Stimulated activated CD4-positive, alpha-beta T cell treated with anti-CD3 and anti-CD28 coated beads, Interleukin-12 subunit alpha, Interleukin-12 subunit beta, amount 100 ng/mL, for 4 hours (primary cell): ENCODE data around the gene B3GAT2.

ENCODE experiments used
- DNase-seq: peaks from one replicate; pipeline ENCODE4 v3.0.0-alpha.2; 2020

B3GAT2 gene

GRCh38 chr6:70841112-70841511 is 115.7 kb downstream of the B3GAT2 start:
- DNase-seq: no peak

- DNase-seq: no peak
Observed at GRCh38 chr6:70839286-70840266, 117.3 kb downstream of the B3GAT2 start.

GRCh38 chr6:70838907-70839285 is 118.0 kb downstream of the B3GAT2 start:
- no peak for DNase-seq

- no peak for DNase-seq
Observed at GRCh38 chr6:70834520-70834919, 122.3 kb downstream of the B3GAT2 start.

GRCh38 chr6:70831427-70831826 is 125.4 kb downstream of the B3GAT2 start:
- DNase-seq: no peak

- DNase-seq: no peak
Observed at GRCh38 chr6:70823651-70824050, 133.2 kb downstream of the B3GAT2 start.

- DNase-seq: no peak
Observed at GRCh38 chr6:70821751-70822150, 135.1 kb downstream of the B3GAT2 start.

GRCh38 chr6:70820778-70821177 is 136.1 kb downstream of the B3GAT2 start:
- no peak for DNase-seq

GRCh38 chr6:70819646-70820045 is 137.2 kb downstream of the B3GAT2 start:
- no peak for DNase-seq

GRCh38 chr6:70813885-70814284 is 143.0 kb downstream of the B3GAT2 start:
- no peak for DNase-seq

GRCh38 chr6:70811788-70812187 is 145.1 kb downstream of the B3GAT2 start:
- DNase-seq: no peak
